Renal cortical epithelial cell (primary cell): ENCODE data around the gene PTGES3L. TPM values are rescaled to one million over a fixed set of nuclear protein-coding genes. Genes with fewer than 3 reads are reported as not detected.
A peak's percentile ranks its signal among the peaks of the same experiment; 100 is the strongest.
"Not testable (repeated sequence)": the region's sequence is repeated elsewhere in the genome, so short reads cannot be mapped to it uniquely, and the experiment has no call there.

ENCODE experiments used
- DNase-seq: peaks from one replicate; pipeline ENCODE4 v3.0.0-alpha.2; 2011; ENCODE audit warnings: low read depth
- total RNA-seq: library from RNA; depleted of rRNA; stranded (reverse); fragments of >200 nt; gene quantifications from 2 replicates; pipeline ENCODE4 v1.2.3, GENCODE V29; 2014

PTGES3L gene
- total RNA-seq, 1 donor from 2014 or later, result 0.20 TPM

DNA sequence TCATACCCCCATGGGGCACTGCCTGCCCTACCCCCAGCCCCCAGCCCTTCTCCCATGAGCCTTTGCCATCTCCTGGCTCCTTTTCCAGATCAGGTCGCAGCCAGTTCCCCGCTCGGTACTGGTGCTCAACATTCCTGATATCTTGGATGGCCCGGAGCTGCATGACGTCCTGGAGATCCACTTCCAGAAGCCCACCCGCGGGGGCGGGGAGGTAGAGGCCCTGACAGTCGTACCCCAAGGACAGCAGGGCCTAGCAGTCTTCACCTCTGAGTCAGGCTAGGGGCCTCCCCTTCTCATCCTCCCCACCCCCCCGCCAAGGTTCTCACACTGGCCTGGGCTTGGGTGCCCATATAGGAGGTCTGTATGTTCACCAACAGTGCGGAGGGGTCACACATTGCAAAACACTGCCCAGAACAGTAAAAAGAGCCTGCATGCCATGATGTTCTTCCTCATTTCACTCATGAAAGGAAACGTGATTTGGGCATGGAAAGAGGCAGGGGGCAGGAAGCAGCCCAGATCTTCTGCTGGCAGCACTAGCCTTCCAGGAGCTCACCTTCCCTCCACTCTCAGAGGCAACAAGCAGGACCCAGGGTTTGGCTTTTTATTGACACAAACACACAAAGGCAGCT lies 34.3 kb upstream of the PTGES3L start:
- DNase-seq, result no peak

DNA sequence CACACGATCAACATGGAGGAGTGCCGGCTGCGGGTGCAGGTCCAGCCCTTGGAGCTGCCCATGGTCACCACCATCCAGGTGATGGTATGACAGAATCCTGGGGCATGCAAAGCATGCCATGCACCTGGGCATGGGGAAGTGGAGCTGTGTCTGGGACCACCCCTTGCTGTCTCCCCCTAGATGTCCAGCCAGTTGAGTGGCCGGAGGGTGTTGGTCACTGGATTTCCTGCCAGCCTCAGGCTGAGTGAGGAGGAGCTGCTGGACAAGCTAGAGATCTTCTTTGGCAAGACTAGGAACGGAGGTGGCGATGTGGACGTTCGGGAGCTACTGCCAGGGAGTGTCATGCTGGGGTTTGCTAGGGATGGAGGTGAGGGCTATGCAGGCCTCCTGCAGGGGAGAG lies 33.4 kb upstream of the PTGES3L start:
- DNase-seq, result no peak

DNA sequence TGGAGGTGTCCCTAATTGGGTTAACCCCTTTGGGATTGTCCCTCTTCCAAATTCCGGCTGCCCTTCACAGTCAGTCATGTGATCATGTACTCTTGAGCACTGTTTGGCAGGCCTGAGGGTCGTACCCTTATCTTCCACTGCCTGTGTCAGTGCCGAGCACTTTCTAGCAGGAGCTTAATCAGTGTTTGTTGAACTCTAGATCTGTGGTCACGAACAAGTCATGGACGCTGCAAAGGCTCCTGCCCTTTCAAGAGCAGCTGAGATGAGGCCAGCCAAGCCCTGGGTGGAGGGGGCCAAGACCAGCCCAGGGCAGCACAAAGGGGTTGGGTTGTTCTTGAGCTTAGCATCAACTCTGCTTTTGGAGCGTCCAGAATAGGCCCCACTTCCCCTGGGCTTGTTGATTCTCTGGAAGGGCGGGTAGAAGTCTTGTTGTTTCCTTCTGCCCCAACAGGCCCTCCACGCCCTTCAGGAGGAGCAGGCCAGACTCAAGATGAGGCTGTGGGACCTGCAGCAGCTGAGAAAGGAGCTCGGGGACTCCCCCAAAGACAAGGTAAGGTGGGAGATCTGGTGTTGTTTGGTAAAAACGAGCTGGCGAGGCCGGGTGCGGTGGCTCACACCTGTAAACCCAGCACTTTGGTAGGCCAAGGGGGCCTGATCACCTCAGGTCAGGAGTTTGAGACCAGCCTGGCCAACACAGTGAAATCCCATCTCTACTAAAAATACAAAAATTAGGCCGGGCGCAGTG lies 32.0 kb upstream of the PTGES3L start:
- DNase-seq, result no peak

DNA sequence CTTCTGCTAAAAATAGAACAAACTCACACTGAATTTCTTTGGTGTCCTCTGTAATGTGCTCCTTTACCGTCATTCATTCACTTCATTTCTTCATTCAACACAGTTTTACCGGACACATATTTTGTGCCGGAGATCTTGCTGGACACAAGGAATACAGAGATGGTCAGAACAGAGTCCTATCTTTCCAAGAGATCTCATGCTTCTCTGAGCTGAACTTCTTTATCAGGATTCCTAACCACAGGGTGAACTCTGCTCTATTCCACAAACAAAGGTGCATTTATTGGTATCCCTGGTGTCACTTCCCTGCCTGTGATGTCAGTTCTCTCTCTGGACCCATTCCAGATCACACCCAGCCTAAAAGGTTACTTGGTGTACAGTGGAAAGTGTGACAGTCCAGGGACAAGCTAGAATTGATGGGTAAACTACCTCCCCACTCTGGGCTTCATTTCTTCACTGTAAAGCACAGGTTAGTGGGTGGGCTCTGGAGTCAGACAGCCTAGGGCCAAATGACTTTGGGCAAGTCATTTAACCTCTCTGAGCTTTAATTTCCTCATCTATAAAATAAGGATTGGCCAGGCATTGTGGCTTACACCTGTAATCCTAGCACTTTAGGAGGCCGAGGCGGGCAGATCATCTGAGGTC lies 30.9 kb upstream of the PTGES3L start:
- no peak for DNase-seq

DNA sequence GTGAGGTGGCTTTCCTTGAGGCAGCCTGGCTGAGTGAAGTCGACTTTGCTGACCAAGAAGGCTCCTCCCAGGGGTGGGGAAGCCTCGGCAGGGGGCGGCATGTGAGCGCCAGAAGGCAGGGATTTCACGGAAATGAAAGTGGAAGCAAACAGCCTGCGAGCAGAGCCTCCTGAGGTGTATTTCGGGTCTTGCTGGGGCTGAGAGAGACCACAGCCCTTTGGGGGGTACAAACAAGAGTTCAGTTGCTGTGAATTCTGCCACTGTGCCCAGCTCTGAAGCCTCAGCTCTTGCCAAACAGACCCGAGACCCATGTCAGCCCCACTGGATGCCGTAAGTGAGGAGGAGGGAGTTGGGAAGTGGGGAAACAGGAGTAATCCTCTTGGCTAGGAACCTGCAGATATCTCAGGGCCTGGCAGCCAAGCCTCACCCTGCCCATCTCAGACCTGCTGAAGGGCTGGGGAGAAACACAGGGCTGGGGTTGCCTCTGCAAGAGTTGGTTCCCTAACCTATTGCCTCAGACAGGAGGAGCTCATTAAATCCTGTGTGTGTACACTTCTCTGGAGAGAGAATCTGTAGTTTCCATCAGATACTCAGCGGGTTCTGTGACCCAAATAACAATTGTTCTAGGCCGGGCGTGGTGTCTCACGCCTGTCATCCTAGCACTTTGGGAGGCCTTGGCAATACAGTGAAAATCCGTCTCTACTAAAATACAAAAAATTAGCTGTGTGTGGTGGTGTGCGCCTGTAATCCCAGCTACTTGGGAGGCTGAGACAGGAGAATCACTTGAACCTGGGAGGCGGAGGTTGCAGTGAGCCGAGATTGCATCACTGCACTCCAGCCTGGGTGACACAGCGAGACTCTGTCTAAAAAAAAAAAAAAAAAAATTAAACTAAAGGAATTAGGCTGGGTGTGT lies 27.0 kb upstream of the PTGES3L start, which contains the start of gene IFI35:
Gene IFI35 (plus strand): TSS at position 146 of the 913 bp plus-strand sequence. CDS start 164 bp downstream, at position 310.
- DNase-seq, result peak; percentile 80

DNA sequence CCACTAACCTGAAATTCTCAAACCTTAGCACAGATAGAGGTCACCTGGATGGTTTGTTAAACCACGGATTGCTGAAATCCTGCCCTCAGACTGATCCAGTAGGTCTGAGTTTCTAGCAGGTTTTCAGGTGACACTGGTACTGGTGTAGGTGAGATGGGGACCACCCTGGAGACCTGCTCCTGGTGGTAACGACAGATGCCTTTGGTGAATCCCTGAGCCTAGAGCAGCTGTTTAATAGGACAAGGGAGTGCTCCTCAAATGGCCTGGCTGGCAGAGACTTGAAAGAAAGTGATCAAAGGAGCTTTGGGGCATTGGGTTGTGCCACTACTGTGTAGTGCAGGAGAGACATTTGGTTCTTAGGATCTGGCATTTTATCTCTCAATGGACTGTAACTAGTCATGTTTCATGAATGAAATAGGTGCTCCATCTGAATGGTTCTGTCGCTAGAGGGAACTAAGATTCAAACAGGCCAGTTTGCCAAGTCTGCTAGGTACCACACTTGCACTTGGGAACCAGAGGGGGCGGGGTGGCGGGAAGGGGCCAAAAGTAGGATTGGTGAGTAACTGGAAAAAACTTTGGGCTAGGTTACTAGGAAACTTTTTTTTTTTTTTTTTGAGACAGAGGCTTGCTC lies 23.8 kb upstream of the PTGES3L start:
- peak; percentile 51 for DNase-seq

DNA sequence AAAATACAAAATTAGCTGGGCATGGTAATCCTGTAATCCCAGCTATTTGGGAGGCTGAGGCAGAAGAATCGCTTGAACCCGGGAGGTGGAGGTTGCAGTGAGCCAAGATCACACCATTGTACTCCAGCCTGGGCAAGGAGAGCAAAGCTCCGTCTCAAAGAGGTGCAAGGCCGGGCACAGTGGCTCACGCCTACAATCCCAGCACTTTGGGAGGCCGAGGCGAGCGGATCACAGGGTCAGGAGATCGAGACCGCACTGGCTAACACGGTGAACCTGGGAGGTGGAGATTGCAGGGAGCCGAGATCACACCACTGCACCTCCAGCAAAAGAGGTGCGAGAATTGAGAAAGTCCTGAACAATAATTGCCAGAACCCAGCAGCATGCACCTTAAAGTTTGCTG lies 21.0 kb upstream of the PTGES3L start:
- DNase-seq, result not testable (repeated sequence)

DNA sequence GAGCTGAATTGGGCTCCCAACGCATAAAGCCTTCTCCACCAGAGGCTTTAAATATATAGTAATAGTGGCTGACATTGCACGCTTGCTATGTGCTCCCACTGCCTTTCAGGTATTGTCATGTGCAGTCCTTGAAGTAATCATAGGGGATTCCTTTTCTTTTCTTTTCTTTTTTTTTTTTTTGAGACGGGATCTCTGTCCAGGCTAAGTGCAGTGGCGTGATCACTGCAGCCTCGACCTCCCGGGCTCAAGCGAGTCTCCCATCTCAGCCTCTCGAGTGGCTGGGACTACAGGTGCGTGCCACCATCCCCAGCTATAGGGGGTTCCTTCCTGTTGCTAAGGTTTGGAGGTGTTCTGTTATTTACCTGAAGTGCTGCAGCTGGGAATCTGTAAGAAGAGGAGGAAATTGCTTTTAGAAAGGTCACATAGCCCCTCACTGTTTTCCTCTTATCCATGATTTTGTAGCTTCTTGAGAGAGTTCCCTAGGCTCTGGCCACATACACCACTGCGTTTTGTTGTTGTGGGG lies 19.2 kb upstream of the PTGES3L start:
- DNase-seq, result no peak

DNA sequence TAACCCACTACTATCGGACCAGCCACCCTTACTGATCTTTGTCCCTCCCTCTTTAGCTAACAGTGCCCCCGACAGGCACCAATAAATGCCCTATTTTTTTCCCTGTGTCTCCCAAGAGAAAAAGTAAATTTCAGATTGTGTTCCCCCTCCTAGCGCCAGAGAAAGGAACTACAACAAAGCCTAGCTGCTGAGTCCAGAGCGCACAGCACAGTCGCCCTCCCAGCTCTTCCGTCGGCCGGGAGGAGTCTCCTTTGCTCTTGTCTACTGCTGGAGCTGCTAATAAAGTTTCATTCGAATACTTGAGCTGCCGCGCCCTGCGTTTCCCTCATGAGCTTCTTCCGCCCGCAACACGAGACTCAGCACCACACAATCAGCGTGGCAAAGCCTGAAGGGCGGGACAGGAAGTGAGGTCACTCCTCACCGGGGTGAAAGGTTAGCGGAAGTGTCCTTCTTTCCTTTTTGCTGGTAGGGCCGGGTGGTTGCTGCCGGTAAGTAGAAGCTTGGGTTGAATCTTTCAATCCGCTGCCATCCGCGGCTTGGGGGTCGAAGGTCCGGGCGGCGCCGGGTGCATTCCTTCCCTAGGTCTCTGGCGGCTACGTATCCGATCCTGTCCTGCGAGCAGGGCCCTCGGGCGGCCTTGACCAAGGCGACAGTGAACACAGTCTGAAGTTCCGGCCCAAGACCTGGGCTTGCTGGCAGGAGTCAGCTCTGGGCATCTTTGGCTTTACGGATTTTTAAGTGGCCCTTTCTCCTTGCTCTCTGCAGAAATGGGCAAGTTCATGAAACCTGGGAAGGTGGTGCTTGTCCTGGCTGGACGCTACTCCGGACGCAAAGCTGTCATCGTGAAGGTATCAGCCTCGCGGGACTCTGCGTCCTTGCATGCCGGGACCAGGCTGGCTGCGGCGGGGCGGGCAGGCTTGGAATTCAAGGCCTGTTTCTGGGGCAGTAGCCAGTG lies 18.4 kb upstream of the PTGES3L start, which contains the start of gene RPL27:
Gene RPL27 (plus strand): TSS at position 436 of the 955 bp plus-strand sequence. CDS start 332 bp downstream, at position 768.
- peak; percentile 100 for DNase-seq

DNA sequence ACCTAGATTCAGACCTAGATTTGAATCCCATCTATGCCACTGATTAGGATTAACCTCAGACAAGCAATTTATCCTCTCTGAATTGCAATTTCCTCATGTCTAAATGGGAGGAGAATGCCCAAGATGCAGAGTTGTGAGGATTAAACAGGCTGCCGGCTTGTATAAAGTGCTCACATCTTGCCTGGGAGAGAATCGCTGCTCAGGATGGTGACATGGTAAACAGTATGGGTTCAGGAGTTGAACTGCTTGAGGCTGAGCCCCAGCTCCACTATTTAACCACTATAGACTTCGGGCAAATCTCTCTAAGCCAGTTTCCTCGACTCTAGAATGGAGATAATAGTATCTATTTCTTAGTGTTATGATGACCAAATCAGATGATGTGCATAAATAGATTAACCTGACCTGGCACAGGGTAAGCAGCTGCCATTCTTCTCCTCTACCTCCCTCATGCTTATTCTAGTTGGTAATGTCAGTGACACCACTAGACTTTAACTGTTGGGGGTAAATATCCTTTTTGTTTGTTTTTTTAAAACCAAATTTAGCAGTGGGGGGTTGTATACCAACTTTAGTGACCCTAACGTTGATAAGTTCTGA lies 17.6 kb upstream of the PTGES3L start:
- no peak for DNase-seq

DNA sequence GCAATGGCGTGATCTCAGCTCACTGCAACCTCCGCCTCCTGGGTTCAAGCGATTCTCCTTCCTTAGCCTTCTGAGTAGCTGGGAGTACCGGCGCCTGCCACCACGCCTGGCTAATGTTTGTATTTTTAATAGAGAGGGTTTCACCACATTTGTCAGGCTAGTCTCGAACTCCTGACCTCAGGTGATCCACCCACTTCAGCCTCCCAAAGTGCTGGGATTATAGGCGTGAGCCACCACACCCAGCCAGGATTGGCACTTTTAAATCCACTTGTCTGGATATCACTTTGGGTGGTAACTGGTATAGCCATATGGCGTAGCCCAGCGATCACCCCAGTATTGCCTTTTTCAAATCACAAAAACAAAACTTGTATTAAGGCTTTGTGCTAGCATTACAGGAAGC lies 14.0 kb upstream of the PTGES3L start:
- not testable (repeated sequence) for DNase-seq

DNA sequence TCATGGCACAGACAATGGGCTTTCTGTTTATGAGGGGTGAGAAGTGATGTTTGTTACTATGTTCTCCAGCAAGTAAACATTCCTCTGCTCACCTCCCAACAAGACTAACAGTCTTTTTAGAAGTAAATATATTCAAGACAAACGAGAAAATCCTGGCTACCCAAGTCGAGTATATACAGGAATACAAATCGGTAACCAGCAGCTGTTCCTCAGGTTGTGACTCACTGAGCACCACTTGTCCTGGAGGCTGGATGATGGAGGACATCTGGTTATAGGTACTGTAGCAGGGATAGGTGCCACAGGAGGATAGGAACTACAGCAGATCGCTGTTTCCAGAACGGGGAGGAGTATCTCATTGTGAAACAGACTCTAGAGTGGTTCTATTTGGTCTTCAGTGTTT lies 13.0 kb upstream of the PTGES3L start:
- DNase-seq, result no peak

DNA sequence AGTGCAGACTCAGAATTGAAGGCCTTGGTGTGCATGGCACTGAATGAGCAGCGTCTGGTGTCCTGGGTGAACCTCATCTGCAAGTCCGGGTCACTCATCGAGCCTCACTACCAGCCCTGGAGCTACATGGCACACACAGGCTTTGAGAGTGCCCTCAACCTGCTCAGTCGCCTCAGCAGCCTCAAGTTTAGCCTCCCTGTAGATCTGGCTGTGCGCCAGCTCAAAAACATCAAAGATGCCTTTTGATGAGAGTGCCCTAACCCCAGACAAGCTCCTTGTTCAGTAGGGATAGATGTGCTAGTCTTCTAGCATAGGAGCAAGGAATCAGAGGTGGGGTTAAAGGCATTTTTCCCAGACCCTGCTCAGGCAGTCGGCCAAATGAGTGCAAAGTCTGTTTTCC lies 11.6 kb upstream of the PTGES3L start:
- DNase-seq, result no peak

DNA sequence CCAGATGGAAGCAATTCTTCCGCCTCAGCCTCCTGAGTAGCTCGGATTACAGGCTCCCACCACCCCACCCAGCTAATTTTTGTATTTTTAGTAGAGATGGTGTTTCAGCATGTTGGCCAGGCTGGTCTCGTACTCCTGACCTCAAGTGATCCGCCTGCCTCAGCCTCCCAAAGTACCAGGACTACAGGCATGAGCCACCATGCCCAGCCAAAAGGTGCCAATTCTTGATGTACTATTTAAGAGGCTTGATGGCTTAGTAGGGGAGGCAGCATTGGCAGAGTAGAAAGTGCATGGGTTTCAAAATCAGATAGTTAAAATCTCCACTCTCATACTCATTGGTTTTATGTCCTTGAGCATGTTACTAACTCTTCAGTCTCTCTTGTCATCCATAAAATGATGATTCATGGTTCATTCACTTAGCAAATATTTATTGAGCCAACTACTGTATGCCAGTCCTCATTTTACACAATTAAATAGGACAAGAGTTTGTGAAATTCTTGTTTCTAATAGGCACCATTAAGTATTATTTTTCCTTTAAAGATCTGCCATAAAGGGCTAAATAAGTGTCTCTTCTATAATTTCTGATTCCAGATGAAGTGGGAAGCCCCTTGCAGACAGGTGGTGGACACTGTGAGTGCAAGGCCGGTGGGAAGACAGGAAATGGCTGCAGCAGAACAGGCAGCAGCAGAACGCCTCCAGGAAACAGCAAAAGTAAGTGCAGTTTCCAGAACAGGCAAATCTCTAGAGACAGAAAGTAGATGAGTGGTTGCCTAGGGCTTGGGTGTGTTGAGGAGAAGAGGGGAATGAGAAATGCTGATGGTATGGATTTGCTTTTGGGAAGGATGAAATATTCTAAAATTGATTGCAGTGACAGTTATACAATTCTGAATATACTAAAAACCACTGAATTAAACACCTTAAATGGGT lies 10.1 kb upstream of the PTGES3L start:
- DNase-seq, result no peak

DNA sequence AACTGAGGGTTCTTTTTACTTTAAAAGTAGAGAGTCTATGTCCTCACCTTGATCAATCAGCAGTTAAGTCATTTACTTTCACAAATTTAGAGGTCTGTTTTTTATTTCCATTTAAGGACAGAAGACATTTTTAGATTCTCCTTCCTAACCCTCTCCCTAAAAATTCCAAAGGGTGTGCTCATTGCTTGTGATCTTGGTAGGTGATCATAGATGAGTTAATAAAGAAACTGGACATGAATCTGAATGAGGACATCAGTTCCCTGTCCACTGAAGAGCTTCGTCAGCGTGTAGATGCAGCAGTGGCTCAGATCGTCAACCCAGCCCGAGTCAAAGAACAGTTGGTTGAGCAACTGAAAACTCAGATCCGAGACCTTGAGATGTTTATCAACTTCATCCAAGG lies 9.3 kb upstream of the PTGES3L start:
- no peak for DNase-seq

DNA sequence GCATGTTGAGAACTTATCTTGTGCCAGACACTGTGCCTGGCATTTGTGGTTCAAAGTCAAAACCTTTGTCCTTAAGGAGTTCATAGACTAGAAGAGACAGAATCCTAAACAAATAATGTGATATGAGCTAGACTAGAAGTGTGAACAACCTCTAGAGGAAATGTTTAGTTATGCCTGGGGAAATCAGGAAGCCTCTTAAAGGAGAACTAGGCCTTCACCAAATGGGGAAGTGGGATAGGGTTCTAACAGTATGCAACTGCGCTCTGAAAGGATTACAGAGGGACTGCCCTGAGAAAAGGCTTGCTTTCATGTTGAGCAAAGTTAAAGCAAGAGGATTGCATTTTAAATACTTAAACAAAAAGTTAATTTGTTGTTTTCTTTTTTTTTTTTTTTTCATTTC lies 5.3 kb upstream of the PTGES3L start:
- no peak for DNase-seq

DNA sequence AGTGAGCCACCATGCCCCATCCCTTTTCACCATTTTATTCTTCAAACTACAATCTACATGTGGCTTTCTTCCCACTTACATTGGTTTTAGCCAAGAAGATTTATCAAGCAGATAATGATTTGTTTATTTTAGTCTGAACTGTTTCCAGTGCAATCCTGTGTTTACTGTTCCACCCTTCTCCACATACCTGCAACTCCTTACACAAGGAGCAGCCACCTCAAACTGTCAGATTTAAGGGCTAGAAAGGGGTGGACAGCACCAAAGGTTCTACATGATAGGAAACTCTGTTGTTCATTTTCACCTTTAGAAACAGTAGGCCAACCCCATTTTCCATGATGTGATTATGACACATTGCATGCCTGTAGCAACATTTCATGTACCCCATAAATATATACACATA lies 2.4 kb upstream of the PTGES3L start:
- DNase-seq, result no peak

DNA sequence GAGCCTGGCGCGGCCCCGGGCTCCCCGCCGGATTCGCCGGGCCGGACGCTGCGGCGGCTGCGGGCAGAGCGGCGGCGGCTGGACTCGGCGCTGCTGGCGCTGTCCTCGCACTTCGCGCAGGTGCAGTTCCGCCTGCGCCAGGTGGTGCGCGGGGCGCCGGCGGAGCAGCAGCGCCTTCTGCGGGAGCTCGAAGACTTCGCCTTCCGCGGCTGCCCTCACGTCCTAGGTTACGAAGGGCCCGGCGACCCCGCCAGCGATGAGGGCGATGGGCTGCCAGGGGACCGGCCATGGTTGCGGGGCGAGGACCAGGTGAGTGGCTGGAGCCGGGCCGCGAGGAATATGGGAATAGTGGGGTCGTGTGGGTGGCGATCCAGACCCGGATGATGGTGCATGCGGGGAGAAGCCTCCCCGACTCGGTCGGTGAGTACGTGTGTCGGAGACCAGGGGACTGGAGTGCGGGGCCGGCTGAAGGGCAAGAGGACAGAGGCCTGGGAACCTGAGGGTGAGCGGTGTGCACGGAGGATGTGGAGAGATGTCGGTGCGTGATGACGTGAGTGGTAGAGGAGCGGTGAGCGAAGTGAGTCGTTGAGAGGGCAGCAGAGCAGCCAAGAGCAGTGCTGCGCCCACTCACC lies 1.0 kb upstream of the PTGES3L start:
- peak; percentile 36 for DNase-seq
